ENCODE measurements around the gene CD34.
"Not testable (repeated sequence)": the region's sequence is repeated elsewhere in the genome, so short reads cannot be mapped to it uniquely, and the experiment has no call there.

The CD34 gene

GRCh38 chr1:207910591-207911354, at the start of gene CD34:
Gene CD34 (minus strand): TSS chr1:207911125. CDS start chr1:207911080, 45 bp downstream.
- DNase-seq, result no peak

GRCh38 chr1:207960346-207960745, 49.4 kb upstream of the CD34 start:
- DNase-seq, result no peak

- no peak for DNase-seq
Measured at GRCh38 chr1:207959910-207960309, 49.0 kb upstream of the CD34 start.

GRCh38 chr1:207959141-207959825, 48.4 kb upstream of the CD34 start:
- DNase-seq, result peak in 1 of 2 donors; percentile 9

GRCh38 chr1:207958376-207959139, 47.6 kb upstream of the CD34 start:
- no peak for DNase-seq

GRCh38 chr1:207956986-207957385, 46.1 kb upstream of the CD34 start:
- DNase-seq, result no peak

GRCh38 chr1:207954104-207954503, 43.2 kb upstream of the CD34 start:
- no peak for DNase-seq

- DNase-seq, result no peak
Measured at GRCh38 chr1:207952617-207953542, 42.0 kb upstream of the CD34 start.

- DNase-seq, result no peak
Measured at GRCh38 chr1:207951652-207952051, 40.7 kb upstream of the CD34 start.

- no peak for DNase-seq
Measured at GRCh38 chr1:207950750-207951149, 39.8 kb upstream of the CD34 start.

- DNase-seq, result no peak
Measured at GRCh38 chr1:207949571-207950195, 38.8 kb upstream of the CD34 start.

- no peak for DNase-seq
Measured at GRCh38 chr1:207948536-207949250, 37.8 kb upstream of the CD34 start.

GRCh38 chr1:207946756-207947155, 35.8 kb upstream of the CD34 start:
- DNase-seq, result no peak

- DNase-seq, result no peak
Measured at GRCh38 chr1:207944571-207944970, 33.6 kb upstream of the CD34 start.

- DNase-seq, result not testable (repeated sequence)
Measured at GRCh38 chr1:207942337-207942741, 31.4 kb upstream of the CD34 start.

GRCh38 chr1:207941665-207942064, 30.7 kb upstream of the CD34 start:
- peak in 1 of 2 donors; percentile 13 for DNase-seq

- DNase-seq, result no peak
Measured at GRCh38 chr1:207938016-207938415, 27.1 kb upstream of the CD34 start.

- no peak for DNase-seq
Measured at GRCh38 chr1:207937204-207937603, 26.3 kb upstream of the CD34 start.

- DNase-seq, result no peak
Measured at GRCh38 chr1:207935166-207935583, 24.2 kb upstream of the CD34 start.

GRCh38 chr1:207933205-207933800, 22.4 kb upstream of the CD34 start:
- DNase-seq, result no peak

- no peak for DNase-seq
Measured at GRCh38 chr1:207926984-207927383, 16.1 kb upstream of the CD34 start.

All from CD4-positive, alpha-beta T cell treated with Interferon alpha-2 for 1 hour (primary cell).